Measurements from ENCODE around the gene FOXO3. TPM values are rescaled to one million over a fixed set of nuclear protein-coding genes. Genes with fewer than 3 reads are reported as not detected.
A peak's percentile ranks its signal among the peaks of the same experiment; 100 is the strongest.

The FOXO3 gene
- total and polyA plus RNA-seq, 11 donors: 11.6 to 87.9 (median 38.7) TPM

GRCh38 chr6:108671175-108671574 lies 110.5 kb downstream of the FOXO3 start:
- WGBS, 4 donors: 25 to 57% (median 53%) methylated on average over 2 of the region's 2 CpGs
- ATAC-seq: peak in 2 of 4 donors; percentile 24 to 31
- TF ChIP-seq CTCF (IDR thresholded peaks at IDR 0.05): no peak
- no peak for TF ChIP-seq POLR2A (IDR thresholded peaks at IDR 0.05)
- intact Hi-C loops (cut with DNase I): no loop called here
- H3K27me3 ChIP-seq: no peaks in the 10 kb centered on the region
- peak overlapping the region in 4 of 12 donors; percentile 11 to 31 (median 18) for H3K27ac ChIP-seq
- no peak for DNase-seq
- H3K9me3 ChIP-seq: no peaks in the 10 kb centered on the region
- H3K36me3 ChIP-seq: peaks cover 0 to 8% (median 0%) of the 10 kb centered on the region in 9 donors
- no peak overlapping the region for H3K4me3 ChIP-seq
- peaks cover 14 to 94% (median 86%) of the 10 kb centered on the region in 12 donors for H3K4me1 ChIP-seq

GRCh38 chr6:108671790-108672189 lies 111.1 kb downstream of the FOXO3 start:
- TF ChIP-seq CTCF (IDR thresholded peaks at IDR 0.05) (no peak), POLR2A (IDR thresholded peaks at IDR 0.05) (no peak)
- DNase-seq: no peak
- no peaks in the 10 kb centered on the region for H3K9me3 ChIP-seq
- intact Hi-C loops (cut with DNase I): no loop called here
- H3K4me3 ChIP-seq: no peak overlapping the region
- peaks cover 17 to 97% (median 90%) of the 10 kb centered on the region in 12 donors for H3K4me1 ChIP-seq
- 64 to 73% (median 73%) methylated on average over 4 of the region's 4 CpGs; no CpG with 5 or more reads in 1 of the 4 donors for WGBS, 4 donors
- H3K27ac ChIP-seq: peak overlapping the region in 3 of 12 donors; percentile 17 to 23 (median 20)
- ATAC-seq: no peak
- H3K27me3 ChIP-seq: no peaks in the 10 kb centered on the region
- peaks cover 0 to 8% (median 0%) of the 10 kb centered on the region in 9 donors for H3K36me3 ChIP-seq

- Histone ChIP-seq H3K27me3 (no peaks in the 10 kb centered on the region), H3K4me3 (no peak overlapping the region), H3K9me3 (no peaks in the 10 kb centered on the region), H3K27ac (peak overlapping the region in 1 of 12 donors; percentile 55), H3K36me3 (peaks cover 0 to 8% (median 0%) of the 10 kb centered on the region in 9 donors), H3K4me1 (peaks cover 17 to 99% (median 92%) of the 10 kb centered on the region in 12 donors)
- DNase-seq (no peak), ATAC-seq (no peak)
- WGBS, 4 donors: 79 to 86% (median 85%) methylated on average over 3 of the region's 3 CpGs
- no peak for TF ChIP-seq POLR2A (IDR thresholded peaks at IDR 0.05)
- TF ChIP-seq CTCF (IDR thresholded peaks at IDR 0.05): no peak
- intact Hi-C loops (cut with DNase I): no loop called here
Measured at GRCh38 chr6:108672641-108673040, 111.9 kb downstream of the FOXO3 start.

GRCh38 chr6:108673153-108673552 lies 112.4 kb downstream of the FOXO3 start:
- DNase-seq: no peak
- intact Hi-C loops (cut with DNase I): no loop called here

More at GRCh38 chr6:108673153-108673552, 112.4 kb downstream of the FOXO3 start:
- no peaks in the 10 kb centered on the region for H3K9me3 ChIP-seq
- TF ChIP-seq CTCF (IDR thresholded peaks at IDR 0.05): no peak
- TF ChIP-seq POLR2A (IDR thresholded peaks at IDR 0.05): no peak
- H3K27ac ChIP-seq: peak overlapping the region in 1 of 12 donors; percentile 55
- peak in 1 of 4 donors; percentile 14 for ATAC-seq
- WGBS, 4 donors: 90 to 95% (median 94%) methylated on average over 6 of the region's 6 CpGs
- no peak overlapping the region for H3K4me3 ChIP-seq
- peaks cover 17 to 100% (median 92%) of the 10 kb centered on the region in 12 donors for H3K4me1 ChIP-seq
- no peaks in the 10 kb centered on the region for H3K27me3 ChIP-seq
- H3K36me3 ChIP-seq: peaks cover 0 to 8% (median 0%) of the 10 kb centered on the region in 9 donors

Data from heart left ventricle (tissue), 16 donors.